H1 (cell line): ENCODE measurements around the gene SHROOM2. TPM values are rescaled to one million over a fixed set of nuclear protein-coding genes. Genes with fewer than 3 reads are reported as not detected.

Source experiments
- CREB1 ChIP-seq: IDR thresholded peaks from 2 replicates; pipeline ENCODE4 v1.6.1; 2012; ENCODE audit warnings: inconsistent platforms
- KDM1A ChIP-seq: fragments of 200-600, 300-600 bp; sonication (generic); IDR thresholded peaks from 2 replicates; pipeline ENCODE4 v1.7.1; 2016; ENCODE audit warnings: mild to moderate bottlenecking, low read length, borderline replicate concordance
- MAX ChIP-seq: IDR thresholded peaks from 2 replicates; pipeline ENCODE4 v1.6.1; 2012; ENCODE audit warnings: inconsistent platforms
- SIRT6 ChIP-seq: IDR thresholded peaks from one replicate; pipeline ENCODE4 v1.7.1; 2012; ENCODE audit warnings: low read length, inconsistent platforms
- polyA plus RNA-seq, 7 experiments: library from polyadenylated mRNA; depleted of rRNA in 3 of 7; stranded (reverse) in 5 of 7; unstranded in 2 of 7; fragments of >200 nt in 5 of 7; fragments of 200-250 nt in 2 of 7; gene quantifications; 1 replicate in 5 of 7; 2 replicates in 1 of 7; 4 replicates in 1 of 7; pipeline versions ENCODE4 v1.2.1 to v1.2.3, GENCODE V29; 2011 to 2013; ENCODE audit warnings: missing spikeins in 2 of 7, mixed read lengths in 2 of 7
- total RNA-seq: library from RNA; stranded (reverse); fragmentation: NEBNext Ultra II Directional; extraction: Animal tissue kit (Norgen Biotek cat#: 25700); gene quantifications from 2 replicates; pipeline ENCODE4 v1.2.1, GENCODE V29; 2021

Gene SHROOM2
- total and polyA plus RNA-seq, 2 of the 8 experiments (the other 6 are each of a cell fraction or from before 2014, with no cell fraction given): 3.4 to 14.2 TPM

DNA sequence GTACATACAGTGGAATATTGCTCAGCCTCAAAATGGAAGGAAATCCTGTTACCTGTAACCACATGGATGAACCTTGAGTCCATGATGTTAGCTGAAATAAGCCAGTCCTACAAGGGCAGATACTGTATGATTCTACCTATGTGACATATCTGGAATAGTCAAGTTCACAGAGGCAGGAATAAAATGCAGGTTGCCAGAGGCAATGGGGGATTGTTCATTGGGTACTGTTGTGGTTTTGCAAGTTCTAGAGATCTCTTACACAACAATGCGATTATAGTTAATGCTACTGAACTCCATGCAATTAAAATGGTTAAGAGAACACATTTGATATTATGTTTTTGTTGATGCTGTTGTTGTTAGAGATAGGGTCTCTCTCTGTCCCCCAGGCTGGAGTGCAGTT, 74.6 kb downstream of the SHROOM2 start (continued):
- TF ChIP-seq SIRT6: no peak
- no peak for TF ChIP-seq KDM1A
- TF ChIP-seq CREB1: no peak
- no peak for TF ChIP-seq MAX
